VCaP (cell line): ENCODE results near the gene FCHSD1.
A peak's percentile ranks its signal among the peaks of the same experiment; 100 is the strongest.

Source experiments
- H3K27ac ChIP-seq: fragments of 450-650 bp; 2 replicates; pipeline ENCODE4 v1.5.1; 2017
- CTCF ChIP-seq: fragments of 450-650 bp; conservative IDR thresholded peaks from 2 replicates; pipeline ENCODE4 v1.5.1; 2017; ENCODE audit warnings: mild to moderate bottlenecking, moderate library complexity

The FCHSD1 gene

GRCh38 chr5:141650851-141651727, at the start of gene FCHSD1:
TSS of gene FCHSD1 (minus strand) at chr5:141651418. CDS start at chr5:141651368, 50 bp downstream.
- H3K27ac ChIP-seq, result peak within 1 kb of the TSS; percentile 56
- TF ChIP-seq CTCF, result no peak

GRCh38 chr5:141697586-141697985, 46.4 kb upstream of the FCHSD1 start:
- no peak for TF ChIP-seq CTCF
- H3K27ac ChIP-seq, result no peak overlapping the region

GRCh38 chr5:141696431-141696830, 45.2 kb upstream of the FCHSD1 start:
- H3K27ac ChIP-seq, result peak overlapping the region; percentile 83; the same call in 1 of the 2 replicates
- TF ChIP-seq CTCF, result no peak

- no peak for TF ChIP-seq CTCF
- H3K27ac ChIP-seq, result peak overlapping the region; percentile 83
Measured at GRCh38 chr5:141695627-141696215, 44.5 kb upstream of the FCHSD1 start.

GRCh38 chr5:141694479-141694878, 43.3 kb upstream of the FCHSD1 start:
- no peak for TF ChIP-seq CTCF
- H3K27ac ChIP-seq, result peak overlapping the region; percentile 83; the same call in 1 of the 2 replicates

GRCh38 chr5:141692919-141693725, 41.9 kb upstream of the FCHSD1 start:
- TF ChIP-seq CTCF, result no peak
- H3K27ac ChIP-seq, result no peak overlapping the region

GRCh38 chr5:141692533-141692888, 41.3 kb upstream of the FCHSD1 start:
- no peak for TF ChIP-seq CTCF
- H3K27ac ChIP-seq, result no peak overlapping the region; the same call in 1 of the 2 replicates
